K562 (cell line): ENCODE results near the gene MAST4.

Experiments
- CTCF ChIP-seq, 3 experiments: IDR thresholded peaks in 2 of 3; conservative IDR thresholded peaks in 1 of 3; 2 replicates each; pipeline ENCODE4 v1.5.1; 2011 to 2012; ENCODE audit warnings: low read length in 3 of 3, mild to moderate bottlenecking in 3 of 3, control low read depth in 2 of 3, improper control_type of control experiment in 1 of 3, inconsistent platforms in 1 of 3, low read depth in 1 of 3, mixed read lengths in 1 of 3, moderate library complexity in 1 of 3; ENCODE audit not compliant: insufficient read depth in 2 of 3
- ETV6 ChIP-seq, 3 experiments: fragments of 150-350 bp in 1 of 3; sonication (generic) in 1 of 3; formaldehyde crosslinking in 1 of 3; IDR thresholded peaks; 2 replicates each; pipeline versions ENCODE4 v1.6.1 to v1.8.0; 2014 to 2022; ENCODE audit warnings: borderline replicate concordance in 2 of 3, low read depth in 2 of 3, antibody characterized with exemption in 1 of 3, low read length in 1 of 3, mild to moderate bottlenecking in 1 of 3, missing genetic modification reagents in 1 of 3
- GABPA ChIP-seq: fragments of 200-800 bp; sonication (Bioruptor generic); conservative IDR thresholded peaks from 2 replicates; pipeline ENCODE4 v1.6.1; 2016; ENCODE audit warnings: low read depth, missing genetic modification characterization, missing compliant biosample characterization
- HCFC1 ChIP-seq: IDR thresholded peaks from 2 replicates; pipeline ENCODE4 v1.6.1; 2012; ENCODE audit warnings: low read depth, low read length, improper control_type of control experiment
- IRF1 ChIP-seq: sonication (generic); formaldehyde crosslinking; IDR thresholded peaks from 2 replicates; pipeline ENCODE4 v1.8.0; 2022; ENCODE audit warnings: missing genetic modification reagents, mild to moderate bottlenecking, borderline replicate concordance
- JUND ChIP-seq, 2 experiments: IDR thresholded peaks; 2 replicates in 1 of 2; 3 replicates in 1 of 2; pipeline ENCODE4 v1.6.1; 2011; ENCODE audit warnings: borderline replicate concordance in 2 of 2, low read depth in 2 of 2, low read length in 2 of 2, improper control_type of control experiment in 1 of 2, missing biosample characterization in 1 of 2, missing genetic modification characterization in 1 of 2, missing genetic modification reagents in 1 of 2
- KLF16 ChIP-seq: IDR thresholded peaks from 2 replicates; pipeline ENCODE4 v1.6.1; 2016; ENCODE audit warnings: antibody characterized with exemption
- RAD21 ChIP-seq, 2 experiments: fragments of 250-450 bp in 1 of 2; fragments of 450-650 bp in 1 of 2; sonication (Bioruptor Pico) in 1 of 2; formaldehyde crosslinking in 1 of 2; IDR thresholded peaks in 1 of 2; conservative IDR thresholded peaks in 1 of 2; 2 replicates each; pipeline versions ENCODE4 v1.4.0 to v1.8.0; 2020 to 2022; ENCODE audit warnings: mild to moderate bottlenecking in 2 of 2, moderate library complexity in 1 of 2
- SRF ChIP-seq, 2 experiments: fragments of 250-450, 450-650 bp in 1 of 2; sonication (Bioruptor Pico) in 1 of 2; sonication (generic) in 1 of 2; formaldehyde crosslinking; IDR thresholded peaks; 2 replicates each; pipeline versions ENCODE4 v1.5.0 to v1.5.1; 2020 to 2022; ENCODE audit warnings: mild to moderate bottlenecking in 1 of 2, missing genetic modification reagents in 1 of 2
- XRCC5 ChIP-seq: fragments of 200-400 bp; formaldehyde crosslinking; IDR thresholded peaks from 2 replicates; pipeline ENCODE4 v1.6.1; 2017; ENCODE audit warnings: low read depth, mild to moderate bottlenecking, low read length
- ZNF644 ChIP-seq: fragments of 200-800 bp; sonication (Bioruptor generic); IDR thresholded peaks from 2 replicates; pipeline ENCODE4 v1.6.1; 2016; ENCODE audit warnings: low read depth, missing genetic modification characterization, missing compliant biosample characterization
- TF ChIP-seq, protein P1 (sequence below): IDR thresholded peaks from 3 replicates; pipeline ENCODE4 v1.6.1; 2011; ENCODE audit warnings: borderline replicate concordance, mild to moderate bottlenecking, moderate library complexity; ENCODE audit not compliant: insufficient read length; ENCODE audit errors: extremely low read depth

DNA sequence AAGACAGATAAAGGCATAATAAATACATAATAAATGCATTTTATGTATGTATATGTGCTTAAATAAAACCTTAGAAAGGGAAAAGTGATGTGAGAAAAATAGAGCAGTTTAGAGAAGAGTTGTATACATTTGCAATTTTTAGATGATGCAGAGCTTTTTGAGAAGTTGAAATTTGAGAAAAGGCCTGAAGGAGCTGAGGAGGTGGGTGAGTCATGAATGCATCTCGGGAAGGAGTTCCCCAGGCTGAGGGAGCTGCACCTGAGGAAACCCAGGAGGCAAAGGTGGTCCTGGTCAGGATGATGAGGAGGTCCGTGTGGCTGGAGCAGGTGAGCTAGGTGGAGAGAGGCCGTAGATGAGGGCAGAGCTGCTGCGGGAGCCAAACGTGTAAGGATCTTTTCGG lies 617.8 kb downstream of the MAST4 start:
- TF ChIP-seq CTCF (IDR thresholded peaks at IDR 0.05 in 2 of 3, conservative IDR thresholded peaks at IDR 0.05 in 1 of 3; ENCODE audit: insufficient read depth in 2 of 3, low read depth in 1 of 3, low read length in 3 of 3) (no peak), SRF (CRISPR knock-in tag; IDR thresholded peaks at IDR 0.05) (no peak), KLF16 (no peak), HCFC1 (no peak), IRF1 (no peak), XRCC5 (no peak), GABPA (tag) (no peak), ZNF644 (tag) (no peak), RAD21 (CRISPR knock-in tag; conservative IDR thresholded peaks at IDR 0.05 in 1 of 2, IDR thresholded peaks at IDR 0.05 in 1 of 2) (no peak), JUND (IDR thresholded peaks at IDR 0.05; ENCODE audit: borderline replicate concordance, low read depth, low read length) (no peak), JUND (tag; IDR thresholded peaks at IDR 0.05; ENCODE audit: borderline replicate concordance, low read depth, low read length) (no peak), ETV6 (IDR thresholded peaks at IDR 0.05; ENCODE audit: borderline replicate concordance in 1 of 2, low read depth in 2 of 2, low read length in 1 of 2) (no peak), ETV6 (CRISPR knock-in tag; IDR thresholded peaks at IDR 0.05; ENCODE audit: borderline replicate concordance) (no peak)
- TF ChIP-seq, protein P1, sequence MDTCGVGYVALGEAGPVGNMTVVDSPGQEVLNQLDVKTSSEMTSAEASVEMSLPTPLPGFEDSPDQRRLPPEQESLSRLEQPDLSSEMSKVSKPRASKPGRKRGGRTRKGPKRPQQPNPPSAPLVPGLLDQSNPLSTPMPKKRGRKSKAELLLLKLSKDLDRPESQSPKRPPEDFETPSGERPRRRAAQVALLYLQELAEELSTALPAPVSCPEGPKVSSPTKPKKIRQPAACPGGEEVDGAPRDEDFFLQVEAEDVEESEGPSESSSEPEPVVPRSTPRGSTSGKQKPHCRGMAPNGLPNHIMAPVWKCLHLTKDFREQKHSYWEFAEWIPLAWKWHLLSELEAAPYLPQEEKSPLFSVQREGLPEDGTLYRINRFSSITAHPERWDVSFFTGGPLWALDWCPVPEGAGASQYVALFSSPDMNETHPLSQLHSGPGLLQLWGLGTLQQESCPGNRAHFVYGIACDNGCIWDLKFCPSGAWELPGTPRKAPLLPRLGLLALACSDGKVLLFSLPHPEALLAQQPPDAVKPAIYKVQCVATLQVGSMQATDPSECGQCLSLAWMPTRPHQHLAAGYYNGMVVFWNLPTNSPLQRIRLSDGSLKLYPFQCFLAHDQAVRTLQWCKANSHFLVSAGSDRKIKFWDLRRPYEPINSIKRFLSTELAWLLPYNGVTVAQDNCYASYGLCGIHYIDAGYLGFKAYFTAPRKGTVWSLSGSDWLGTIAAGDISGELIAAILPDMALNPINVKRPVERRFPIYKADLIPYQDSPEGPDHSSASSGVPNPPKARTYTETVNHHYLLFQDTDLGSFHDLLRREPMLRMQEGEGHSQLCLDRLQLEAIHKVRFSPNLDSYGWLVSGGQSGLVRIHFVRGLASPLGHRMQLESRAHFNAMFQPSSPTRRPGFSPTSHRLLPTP = no peak
